ENCODE measurements around the gene CT83.

CT83 gene, protein sequence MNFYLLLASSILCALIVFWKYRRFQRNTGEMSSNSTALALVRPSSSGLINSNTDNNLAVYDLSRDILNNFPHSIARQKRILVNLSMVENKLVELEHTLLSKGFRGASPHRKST

DNA sequence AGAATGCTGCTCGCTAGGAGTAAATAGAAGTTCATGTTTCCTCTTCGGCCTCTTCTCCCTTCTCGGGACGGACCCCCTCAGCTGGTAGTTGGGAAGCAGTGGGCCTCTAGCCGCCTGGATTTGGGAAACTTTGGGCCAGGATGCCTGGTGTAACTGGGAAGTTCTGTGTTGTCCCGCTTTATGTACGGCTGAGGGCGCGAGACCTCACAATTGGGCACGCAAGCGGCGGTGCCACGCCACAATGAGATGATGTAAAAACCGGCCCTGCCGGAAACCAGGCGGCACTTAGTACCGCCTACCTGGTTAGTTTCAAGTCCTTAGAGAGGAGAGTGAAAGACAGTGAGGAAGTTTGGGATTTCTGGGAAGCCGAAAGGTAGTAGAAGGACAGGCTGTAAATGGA is at the start of gene CT83:
Gene CT83, minus strand, starts transcription at position 155 of the 400 bp plus-strand sequence. Its CDS starts 120 bp downstream, at position 35.
- DNase-seq (ENCODE audit: extremely low read depth, low read depth) = no peak
- TF ChIP-seq, protein P1, sequence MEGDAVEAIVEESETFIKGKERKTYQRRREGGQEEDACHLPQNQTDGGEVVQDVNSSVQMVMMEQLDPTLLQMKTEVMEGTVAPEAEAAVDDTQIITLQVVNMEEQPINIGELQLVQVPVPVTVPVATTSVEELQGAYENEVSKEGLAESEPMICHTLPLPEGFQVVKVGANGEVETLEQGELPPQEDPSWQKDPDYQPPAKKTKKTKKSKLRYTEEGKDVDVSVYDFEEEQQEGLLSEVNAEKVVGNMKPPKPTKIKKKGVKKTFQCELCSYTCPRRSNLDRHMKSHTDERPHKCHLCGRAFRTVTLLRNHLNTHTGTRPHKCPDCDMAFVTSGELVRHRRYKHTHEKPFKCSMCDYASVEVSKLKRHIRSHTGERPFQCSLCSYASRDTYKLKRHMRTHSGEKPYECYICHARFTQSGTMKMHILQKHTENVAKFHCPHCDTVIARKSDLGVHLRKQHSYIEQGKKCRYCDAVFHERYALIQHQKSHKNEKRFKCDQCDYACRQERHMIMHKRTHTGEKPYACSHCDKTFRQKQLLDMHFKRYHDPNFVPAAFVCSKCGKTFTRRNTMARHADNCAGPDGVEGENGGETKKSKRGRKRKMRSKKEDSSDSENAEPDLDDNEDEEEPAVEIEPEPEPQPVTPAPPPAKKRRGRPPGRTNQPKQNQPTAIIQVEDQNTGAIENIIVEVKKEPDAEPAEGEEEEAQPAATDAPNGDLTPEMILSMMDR (IDR thresholded peaks at IDR 0.05; ENCODE audit: low read depth, low read length, missing control alignments) = no peak
- H3K4me3 ChIP-seq (replicated peaks; ENCODE audit: low read depth, low read length) = no peak within 1 kb of the TSS

DNA sequence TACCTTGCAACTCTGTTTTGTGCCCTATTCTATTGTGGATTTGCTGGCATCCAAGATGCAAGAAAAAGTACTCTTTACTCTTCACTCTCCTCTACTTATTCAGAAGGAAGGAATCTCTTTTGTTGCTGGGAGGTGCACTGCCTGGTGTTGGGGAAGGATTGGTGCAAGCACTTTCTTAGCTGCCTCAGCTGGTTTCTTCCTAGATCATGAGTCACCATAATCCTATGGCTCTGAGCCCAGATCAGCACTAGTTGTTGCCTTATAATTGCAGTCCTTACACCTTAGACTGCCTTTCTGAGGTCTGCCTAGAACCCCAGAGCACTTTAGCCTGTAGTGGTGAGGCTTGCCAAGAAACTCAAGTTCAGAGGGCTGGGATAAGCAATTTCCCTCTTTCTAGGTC is 37.0 kb upstream of the CT83 start:
- TF ChIP-seq, protein P1 (IDR thresholded peaks at IDR 0.05; ENCODE audit: low read depth, low read length, missing control alignments) = no peak
- no peak for DNase-seq (ENCODE audit: extremely low read depth, low read depth)
- no peak overlapping the region for H3K4me3 ChIP-seq (replicated peaks; ENCODE audit: low read depth, low read length)

DNA sequence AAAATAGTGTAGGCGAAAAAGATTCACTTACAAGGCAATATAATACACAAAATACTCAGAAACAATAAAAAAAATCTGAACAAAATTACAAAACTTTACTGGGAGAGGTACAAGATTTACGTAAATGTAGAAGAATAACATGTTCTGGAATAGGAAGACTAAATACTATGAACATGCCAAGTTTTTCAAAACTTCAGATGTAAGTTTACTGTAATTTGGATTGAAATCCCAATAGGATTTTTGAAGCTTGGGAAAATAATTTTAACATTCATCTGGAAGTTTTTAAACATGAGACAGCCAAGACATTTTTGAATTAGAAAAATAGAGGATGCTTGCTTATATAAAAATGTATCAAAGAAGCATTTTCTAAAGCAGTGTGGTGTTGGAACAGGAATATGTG is 30.5 kb upstream of the CT83 start:
- TF ChIP-seq, protein P1 (IDR thresholded peaks at IDR 0.05; ENCODE audit: low read depth, low read length, missing control alignments) = no peak
- no peak for DNase-seq (ENCODE audit: extremely low read depth, low read depth)

DNA sequence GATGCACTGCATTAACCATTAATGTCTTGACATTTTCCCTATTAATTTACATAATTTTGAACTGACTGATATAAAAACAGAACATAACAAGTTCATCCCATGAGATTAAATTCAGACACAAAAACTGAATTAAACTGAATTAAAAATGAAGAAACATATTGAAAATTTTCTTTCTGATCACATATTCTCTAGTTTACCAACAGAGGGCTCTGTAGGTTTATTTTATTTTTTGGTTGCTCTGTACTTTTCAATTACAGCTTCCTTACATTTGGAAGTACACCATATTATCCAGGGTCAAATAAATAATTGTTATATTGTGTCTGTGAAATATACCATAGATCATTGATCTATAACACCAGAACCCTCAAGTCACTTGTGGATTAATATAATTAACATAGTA is 27.3 kb upstream of the CT83 start:
- no peak for DNase-seq (ENCODE audit: extremely low read depth, low read depth)
- no peak overlapping the region for H3K4me3 ChIP-seq (replicated peaks; ENCODE audit: low read depth, low read length)
- TF ChIP-seq, protein P1 (IDR thresholded peaks at IDR 0.05; ENCODE audit: low read depth, low read length, missing control alignments) = no peak

More for the DNA sequence above, 30.5 kb upstream of the CT83 start:
- no peak overlapping the region for H3K4me3 ChIP-seq (replicated peaks; ENCODE audit: low read depth, low read length)

DNA sequence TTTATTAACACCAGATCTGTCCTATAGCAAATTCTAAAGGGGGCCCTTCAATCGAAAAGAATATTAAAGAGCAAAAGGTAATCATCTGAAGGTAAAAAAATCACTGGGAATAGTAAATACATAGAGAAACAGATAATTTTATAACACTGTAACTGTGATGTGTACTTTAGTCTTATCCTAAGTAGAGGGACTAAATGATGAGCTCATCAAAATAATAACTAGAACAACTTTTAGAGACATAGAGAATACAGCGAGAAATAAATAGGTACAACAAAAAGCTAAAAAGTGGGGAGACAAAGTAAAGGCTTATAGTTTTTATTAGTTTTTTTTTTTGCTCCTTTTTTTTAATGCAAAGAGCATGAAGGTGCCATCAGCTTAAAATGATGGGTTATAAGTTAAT is 17.3 kb upstream of the CT83 start:
- DNase-seq (ENCODE audit: extremely low read depth, low read depth) = no peak
- H3K4me3 ChIP-seq (replicated peaks; ENCODE audit: low read depth, low read length) = no peak overlapping the region
- TF ChIP-seq, protein P1 (IDR thresholded peaks at IDR 0.05; ENCODE audit: low read depth, low read length, missing control alignments) = no peak

DNA sequence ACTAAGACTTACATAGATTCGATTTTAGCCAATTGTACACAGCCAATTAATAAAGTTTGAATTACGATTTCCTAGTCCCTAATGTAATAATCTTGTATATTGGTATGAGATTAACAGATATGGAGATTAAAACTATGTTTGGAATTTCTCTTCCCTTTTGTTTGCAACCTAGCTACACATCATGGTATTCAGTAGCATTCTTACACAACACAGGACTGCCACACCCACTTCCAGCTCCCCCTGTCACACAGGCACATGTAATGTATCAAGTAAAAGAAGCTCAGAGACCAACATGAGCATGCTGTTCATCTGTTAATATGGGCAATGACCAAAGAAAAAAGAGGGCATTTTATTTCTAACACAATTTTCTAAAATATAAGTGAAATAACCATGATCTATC is 13.6 kb downstream of the CT83 start:
- TF ChIP-seq, protein P1 (IDR thresholded peaks at IDR 0.05; ENCODE audit: low read depth, low read length, missing control alignments) = no peak
- no peak for DNase-seq (ENCODE audit: extremely low read depth, low read depth)
- no peak overlapping the region for H3K4me3 ChIP-seq (replicated peaks; ENCODE audit: low read depth, low read length)

DNA sequence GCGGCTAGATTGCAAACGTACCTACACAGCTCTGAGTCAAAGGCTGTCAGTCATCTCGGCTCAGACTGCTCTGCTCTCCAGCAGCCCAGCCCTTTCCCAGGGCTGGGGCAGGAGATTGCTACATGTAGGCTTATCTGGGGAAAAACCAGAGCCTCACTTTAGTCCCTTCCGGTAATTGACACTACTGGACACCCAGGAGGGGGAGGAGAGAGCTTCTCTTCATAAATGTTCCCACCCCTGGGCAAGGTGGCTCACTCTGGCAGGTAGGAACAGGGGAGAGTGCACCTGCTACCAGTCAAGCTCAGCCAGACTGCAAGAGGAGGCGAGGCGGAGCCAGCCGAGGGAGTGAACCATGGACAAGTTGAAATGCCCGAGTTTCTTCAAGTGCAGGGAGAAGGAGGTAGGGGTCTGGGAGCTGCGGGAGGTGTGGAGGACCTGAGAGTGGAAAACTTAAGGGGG is 26.4 kb downstream of the CT83 start, which contains the start of gene SLC6A14:
Gene SLC6A14, plus strand, starts transcription at position 249 of the 459 bp plus-strand sequence. Its CDS starts 104 bp downstream, at position 353.
- H3K4me3 ChIP-seq (replicated peaks; ENCODE audit: low read depth, low read length) = no peak within 1 kb of the TSS
- no peak for DNase-seq (ENCODE audit: extremely low read depth, low read depth)
- TF ChIP-seq, protein P1 (IDR thresholded peaks at IDR 0.05; ENCODE audit: low read depth, low read length, missing control alignments) = no peak

All from HFF-Myc (cell line).